ENCODE measurements around the gene NOP10.

- no peak for TF ChIP-seq CTCF (conservative IDR thresholded peaks at IDR 0.05 in 1 of 2, IDR thresholded peaks at IDR 0.05 in 1 of 2; ENCODE audit: low read depth in 1 of 2, low read length in 2 of 2)
- TF ChIP-seq EZH2 (IDR thresholded peaks at IDR 0.05; ENCODE audit: low read length, missing control alignments) = no peak
Measured at GRCh38 chr15:34331809-34332208, 11.1 kb downstream of the NOP10 start.

Measured in fibroblast of lung (primary cell).